ENCODE results near the gene CGNL1. TPM values are rescaled to one million over a fixed set of nuclear protein-coding genes. Genes with fewer than 3 reads are reported as not detected.

CGNL1 gene
- total RNA-seq, 1 donor from 2014 or later, result 5.4 TPM

- Mint-ChIP-seq H3K9me3 (ENCODE audit: unreplicated experiment) (peaks cover 2% of the 10 kb centered on the region), H3K36me3 (ENCODE audit: unreplicated experiment) (peaks cover 11% of the 10 kb centered on the region), H3K4me1 (ENCODE audit: low read depth, unreplicated experiment) (no peaks in the 10 kb centered on the region), H3K4me3 (ENCODE audit: unreplicated experiment) (no peak overlapping the region), H3K27ac (ENCODE audit: unreplicated experiment) (no peak overlapping the region), H3K27me3 (ENCODE audit: unreplicated experiment) (no peaks in the 10 kb centered on the region)
- no peak for TF ChIP-seq CTCF (IDR thresholded peaks at IDR 0.05; ENCODE audit: partially characterized antibody, unreplicated experiment)
- DNase-seq, result no peak
Measured at GRCh38 chr15:57582090-57582489, 205.8 kb downstream of the CGNL1 start.

- no peak overlapping the region for H3K27ac Mint-ChIP-seq (ENCODE audit: unreplicated experiment)
- H3K36me3 Mint-ChIP-seq (ENCODE audit: unreplicated experiment), result peaks cover 11% of the 10 kb centered on the region
- no peak for TF ChIP-seq CTCF (IDR thresholded peaks at IDR 0.05; ENCODE audit: partially characterized antibody, unreplicated experiment)
- DNase-seq, result no peak
- H3K4me3 Mint-ChIP-seq (ENCODE audit: unreplicated experiment), result no peak overlapping the region
- peaks cover 3% of the 10 kb centered on the region for H3K9me3 Mint-ChIP-seq (ENCODE audit: unreplicated experiment)
- H3K4me1 Mint-ChIP-seq (ENCODE audit: low read depth, unreplicated experiment), result no peaks in the 10 kb centered on the region
- H3K27me3 Mint-ChIP-seq (ENCODE audit: unreplicated experiment), result no peaks in the 10 kb centered on the region
Measured at GRCh38 chr15:57583282-57583681, 207.0 kb downstream of the CGNL1 start.

GRCh38 chr15:57583720-57584119, 207.4 kb downstream of the CGNL1 start:
- H3K9me3 Mint-ChIP-seq (ENCODE audit: unreplicated experiment), result peaks cover 3% of the 10 kb centered on the region
- no peak for DNase-seq
- peaks cover 11% of the 10 kb centered on the region for H3K36me3 Mint-ChIP-seq (ENCODE audit: unreplicated experiment)

GRCh38 chr15:57586661-57587424, 210.5 kb downstream of the CGNL1 start:
- H3K36me3 Mint-ChIP-seq (ENCODE audit: unreplicated experiment), result peaks cover 18% of the 10 kb centered on the region
- H3K27ac Mint-ChIP-seq (ENCODE audit: unreplicated experiment), result no peak overlapping the region
- DNase-seq, result no peak
- no peak for TF ChIP-seq CTCF (IDR thresholded peaks at IDR 0.05; ENCODE audit: partially characterized antibody, unreplicated experiment)
- H3K9me3 Mint-ChIP-seq (ENCODE audit: unreplicated experiment), result peaks cover 3% of the 10 kb centered on the region
- peaks cover 2% of the 10 kb centered on the region for H3K27me3 Mint-ChIP-seq (ENCODE audit: unreplicated experiment)
- H3K4me1 Mint-ChIP-seq (ENCODE audit: low read depth, unreplicated experiment), result no peaks in the 10 kb centered on the region
- H3K4me3 Mint-ChIP-seq (ENCODE audit: unreplicated experiment), result no peak overlapping the region

More at GRCh38 chr15:57583720-57584119, 207.4 kb downstream of the CGNL1 start:
- Mint-ChIP-seq H3K27me3 (ENCODE audit: unreplicated experiment) (peaks cover 2% of the 10 kb centered on the region), H3K27ac (ENCODE audit: unreplicated experiment) (no peak overlapping the region), H3K4me1 (ENCODE audit: low read depth, unreplicated experiment) (no peaks in the 10 kb centered on the region), H3K4me3 (ENCODE audit: unreplicated experiment) (no peak overlapping the region)
- no peak for TF ChIP-seq CTCF (IDR thresholded peaks at IDR 0.05; ENCODE audit: partially characterized antibody, unreplicated experiment)

GRCh38 chr15:57589281-57589680, 213.0 kb downstream of the CGNL1 start:
- DNase-seq, result no peak
- Mint-ChIP-seq H3K27ac (ENCODE audit: unreplicated experiment) (no peak overlapping the region), H3K4me1 (ENCODE audit: low read depth, unreplicated experiment) (no peaks in the 10 kb centered on the region), H3K27me3 (ENCODE audit: unreplicated experiment) (peaks cover 7% of the 10 kb centered on the region), H3K4me3 (ENCODE audit: unreplicated experiment) (no peak overlapping the region), H3K9me3 (ENCODE audit: unreplicated experiment) (peaks cover 3% of the 10 kb centered on the region), H3K36me3 (ENCODE audit: unreplicated experiment) (peaks cover 8% of the 10 kb centered on the region)
- TF ChIP-seq CTCF (IDR thresholded peaks at IDR 0.05; ENCODE audit: partially characterized antibody, unreplicated experiment), result no peak

All from glutamatergic neuron (in vitro differentiated cells).